ENCODE results near the gene PHLDA3. TPM values are rescaled to one million over a fixed set of nuclear protein-coding genes. Genes with fewer than 3 reads are reported as not detected.
"Not testable (repeated sequence)": the region's sequence is repeated elsewhere in the genome, so short reads cannot be mapped to it uniquely, and the experiment has no call there.

The PHLDA3 gene
- total RNA-seq, 1 donor from 2014 or later, result 159 TPM

- no peak for ATAC-seq
- intact Hi-C loops (cut with DNase I), result no loop called here
- no peak for DNase-seq (ENCODE audit: low spot score)
Observed at GRCh38 chr1:201491896-201492511, 23.0 kb upstream of the PHLDA3 start.

- DNase-seq (ENCODE audit: low spot score), result no peak
- intact Hi-C loops (cut with DNase I), result no loop called here
- ATAC-seq, result no peak
Observed at GRCh38 chr1:201490708-201491131, 21.7 kb upstream of the PHLDA3 start.

GRCh38 chr1:201489643-201490261 is 20.8 kb upstream of the PHLDA3 start:
- intact Hi-C loops (cut with DNase I), result no loop called here
- ATAC-seq (no peak), DNase-seq (ENCODE audit: low spot score) (no peak)

- DNase-seq (ENCODE audit: low spot score), result peak; percentile 89
- intact Hi-C loops (cut with DNase I), result no loop called here
- peak; percentile 50 for ATAC-seq
Observed at GRCh38 chr1:201488830-201489589, 20.0 kb upstream of the PHLDA3 start.

- DNase-seq (ENCODE audit: low spot score) (no peak), ATAC-seq (no peak)
- intact Hi-C loops (cut with DNase I), result no loop called here
Observed at GRCh38 chr1:201487742-201488141, 18.8 kb upstream of the PHLDA3 start.

GRCh38 chr1:201486187-201486586 is 17.2 kb upstream of the PHLDA3 start:
- no peak for ATAC-seq
- DNase-seq (ENCODE audit: low spot score), result no peak
- intact Hi-C loops (cut with DNase I), result no loop called here

GRCh38 chr1:201485184-201485774 is 16.3 kb upstream of the PHLDA3 start:
- ATAC-seq, result no peak
- intact Hi-C loops (cut with DNase I), result no loop called here
- no peak for DNase-seq (ENCODE audit: low spot score)

GRCh38 chr1:201483373-201483949 is 14.5 kb upstream of the PHLDA3 start:
- intact Hi-C loops (cut with DNase I), result loop anchor here (2.0 kb wide), 1 partner anchor 29 kb away; no protein-coding TSS in a partner anchor
- no peak for DNase-seq (ENCODE audit: low spot score)
- no peak for ATAC-seq

GRCh38 chr1:201482755-201483154 is 13.8 kb upstream of the PHLDA3 start:
- intact Hi-C loops (cut with DNase I), result loop anchor here (2.0 kb wide), 1 partner anchor 30 kb away; no protein-coding TSS in a partner anchor
- no peak for ATAC-seq
- no peak for DNase-seq (ENCODE audit: low spot score)

- intact Hi-C loops (cut with DNase I), result loop anchor here (2.0 kb wide), 1 partner anchor 31 kb away; no protein-coding TSS in a partner anchor
- peak; percentile 95 for DNase-seq (ENCODE audit: low spot score)
Observed at GRCh38 chr1:201481761-201482493, 12.9 kb upstream of the PHLDA3 start.

GRCh38 chr1:201481004-201481380 is 12.0 kb upstream of the PHLDA3 start:
- ATAC-seq (peak; percentile 14), DNase-seq (ENCODE audit: low spot score) (no peak)
- intact Hi-C loops (cut with DNase I), result no loop called here

More at GRCh38 chr1:201481761-201482493, 12.9 kb upstream of the PHLDA3 start:
- ATAC-seq, result peak; percentile 89

GRCh38 chr1:201480231-201481003 is 11.4 kb upstream of the PHLDA3 start:
- DNase-seq (ENCODE audit: low spot score), result peak; percentile 92
- intact Hi-C loops (cut with DNase I), result no loop called here
- peak; percentile 79 for ATAC-seq

GRCh38 chr1:201479201-201479730 is 10.3 kb upstream of the PHLDA3 start:
- no peak for ATAC-seq

GRCh38 chr1:201478666-201479065 is 9.7 kb upstream of the PHLDA3 start:
- ATAC-seq; intact Hi-C loops (cut with DNase I); DNase-seq (ENCODE audit: low spot score): not testable (repeated sequence)

More at GRCh38 chr1:201479201-201479730, 10.3 kb upstream of the PHLDA3 start:
- intact Hi-C loops (cut with DNase I), result no loop called here
- DNase-seq (ENCODE audit: low spot score), result no peak

GRCh38 chr1:201476670-201477344 is 7.8 kb upstream of the PHLDA3 start:
- no peak for DNase-seq (ENCODE audit: low spot score)
- ATAC-seq, result no peak
- intact Hi-C loops (cut with DNase I), result no loop called here

GRCh38 chr1:201475915-201476669 is 7.1 kb upstream of the PHLDA3 start:
- no peak for DNase-seq (ENCODE audit: low spot score)
- intact Hi-C loops (cut with DNase I), result no loop called here

More at GRCh38 chr1:201475915-201476669, 7.1 kb upstream of the PHLDA3 start:
- no peak for ATAC-seq
